Chondrocyte (in vitro differentiated cells): ENCODE results near the gene SLC26A11. TPM values are rescaled to one million over a fixed set of nuclear protein-coding genes. Genes with fewer than 3 reads are reported as not detected.

ENCODE experiments used
- DNase-seq: peaks from one replicate; pipeline ENCODE4 v3.0.0; 2021; ENCODE audit warnings: mixed read lengths, low spot score
- H3K27ac Mint-ChIP-seq: one replicate; pipeline ENCODE4 v1.8.0; 2021; ENCODE audit warnings: mild to moderate bottlenecking, moderate library complexity, mixed read lengths; ENCODE audit not compliant: unreplicated experiment
- H3K27me3 Mint-ChIP-seq: 2 replicates; pipeline ENCODE4 v1.8.0; 2021; ENCODE audit warnings: low read depth, mixed read lengths
- H3K36me3 Mint-ChIP-seq: 2 replicates; pipeline ENCODE4 v1.8.0; 2021; ENCODE audit warnings: low read depth, mixed read lengths
- H3K4me1 Mint-ChIP-seq: 2 replicates; pipeline ENCODE4 v1.8.0; 2021; ENCODE audit warnings: low read depth, mild to moderate bottlenecking, mixed read lengths
- H3K4me3 Mint-ChIP-seq: one replicate; pipeline ENCODE4 v1.8.0; 2021; ENCODE audit warnings: mild to moderate bottlenecking, moderate library complexity, mixed read lengths; ENCODE audit not compliant: unreplicated experiment
- H3K9me3 Mint-ChIP-seq: 2 replicates; pipeline ENCODE4 v1.8.0; 2021; ENCODE audit warnings: low read depth, mixed read lengths
- total RNA-seq: library from RNA; stranded (reverse); gene quantifications from 3 replicates; pipeline ENCODE4 v1.2.1, GENCODE V29; 2021
- TF ChIP-seq, protein P1 (sequence below): fragments of 200-600 bp; sonication (generic); IDR thresholded peaks from 2 replicates; pipeline ENCODE4 v1.5.0; 2021; ENCODE audit warnings: antibody characterized with exemption, mild to moderate bottlenecking, moderate library complexity

SLC26A11 gene
- total RNA-seq, 1 donor from 2014 or later = 16.2 TPM

DNA sequence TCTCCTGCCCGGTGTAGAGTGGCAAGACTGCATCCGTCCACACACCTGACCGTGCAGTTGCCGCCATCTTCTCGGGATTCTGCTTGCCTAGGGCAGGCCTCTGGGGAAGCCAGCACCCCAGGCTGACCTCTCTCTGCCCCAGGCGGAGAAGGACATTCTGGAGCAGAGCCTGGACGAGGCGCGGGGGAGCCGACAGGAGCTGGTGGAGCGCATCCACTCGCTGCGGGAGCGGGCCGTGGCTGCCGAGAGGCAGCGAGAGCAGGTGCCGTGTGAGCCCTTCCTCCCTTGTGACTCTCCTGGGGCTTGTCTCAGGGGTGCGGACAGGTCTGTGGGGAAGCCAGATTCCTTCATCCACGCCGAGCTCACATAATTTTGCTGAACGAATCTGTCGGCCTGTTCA lies 30.6 kb upstream of the SLC26A11 start:
- TF ChIP-seq, protein P1, sequence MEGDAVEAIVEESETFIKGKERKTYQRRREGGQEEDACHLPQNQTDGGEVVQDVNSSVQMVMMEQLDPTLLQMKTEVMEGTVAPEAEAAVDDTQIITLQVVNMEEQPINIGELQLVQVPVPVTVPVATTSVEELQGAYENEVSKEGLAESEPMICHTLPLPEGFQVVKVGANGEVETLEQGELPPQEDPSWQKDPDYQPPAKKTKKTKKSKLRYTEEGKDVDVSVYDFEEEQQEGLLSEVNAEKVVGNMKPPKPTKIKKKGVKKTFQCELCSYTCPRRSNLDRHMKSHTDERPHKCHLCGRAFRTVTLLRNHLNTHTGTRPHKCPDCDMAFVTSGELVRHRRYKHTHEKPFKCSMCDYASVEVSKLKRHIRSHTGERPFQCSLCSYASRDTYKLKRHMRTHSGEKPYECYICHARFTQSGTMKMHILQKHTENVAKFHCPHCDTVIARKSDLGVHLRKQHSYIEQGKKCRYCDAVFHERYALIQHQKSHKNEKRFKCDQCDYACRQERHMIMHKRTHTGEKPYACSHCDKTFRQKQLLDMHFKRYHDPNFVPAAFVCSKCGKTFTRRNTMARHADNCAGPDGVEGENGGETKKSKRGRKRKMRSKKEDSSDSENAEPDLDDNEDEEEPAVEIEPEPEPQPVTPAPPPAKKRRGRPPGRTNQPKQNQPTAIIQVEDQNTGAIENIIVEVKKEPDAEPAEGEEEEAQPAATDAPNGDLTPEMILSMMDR = no peak
- DNase-seq = no peak
- Mint-ChIP-seq H3K4me1 (peaks cover 18% of the 10 kb centered on the region), H3K27ac (no peak overlapping the region), H3K9me3 (no peaks in the 10 kb centered on the region), H3K4me3 (no peak overlapping the region), H3K36me3 (no peaks in the 10 kb centered on the region), H3K27me3 (peaks cover 2% of the 10 kb centered on the region)

DNA sequence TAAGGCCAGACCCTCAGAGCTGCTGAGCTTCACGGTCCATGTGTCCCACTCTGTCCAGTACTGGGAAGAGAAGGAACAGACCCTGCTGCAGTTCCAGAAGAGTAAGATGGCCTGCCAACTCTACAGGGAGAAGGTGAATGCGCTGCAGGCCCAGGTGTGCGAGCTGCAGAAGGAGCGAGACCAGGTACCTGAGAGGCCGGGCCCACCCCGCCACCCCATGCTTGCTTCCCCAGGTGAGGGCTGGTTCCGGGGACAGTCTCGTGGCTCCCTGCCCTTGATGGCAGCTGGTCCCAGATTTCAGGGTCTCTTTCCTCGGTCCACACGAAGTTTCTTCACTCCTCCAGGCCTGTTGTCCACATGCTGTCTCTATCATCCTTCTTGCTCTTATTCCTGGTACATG lies 29.5 kb upstream of the SLC26A11 start:
- H3K9me3 Mint-ChIP-seq = no peaks in the 10 kb centered on the region
- DNase-seq = no peak
- H3K4me3 Mint-ChIP-seq = no peak overlapping the region
- H3K36me3 Mint-ChIP-seq = no peaks in the 10 kb centered on the region
- no peak overlapping the region for H3K27ac Mint-ChIP-seq
- TF ChIP-seq, protein P1 = no peak
- peaks cover 18% of the 10 kb centered on the region for H3K4me1 Mint-ChIP-seq
- H3K27me3 Mint-ChIP-seq = peaks cover 2% of the 10 kb centered on the region

DNA sequence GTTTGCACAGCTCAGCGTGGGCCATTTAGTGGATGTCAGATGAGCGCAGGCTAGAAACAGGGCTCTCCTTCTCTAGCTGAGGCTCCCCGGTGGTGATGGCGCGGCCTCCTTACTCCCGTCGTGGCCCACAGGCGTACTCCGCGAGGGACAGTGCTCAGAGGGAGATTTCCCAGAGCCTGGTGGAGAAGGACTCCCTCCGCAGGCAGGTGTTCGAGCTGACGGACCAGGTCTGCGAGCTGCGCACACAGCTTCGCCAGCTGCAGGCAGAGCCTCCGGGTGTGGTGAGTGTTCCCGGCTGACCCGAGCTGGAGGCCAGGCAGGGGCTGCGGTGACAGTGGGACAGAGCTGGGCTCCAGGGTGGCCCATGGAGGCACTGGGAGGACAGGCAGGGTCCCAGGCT lies 29.0 kb upstream of the SLC26A11 start:
- no peak for DNase-seq
- Mint-ChIP-seq H3K27me3 (peaks cover 2% of the 10 kb centered on the region), H3K4me1 (peaks cover 18% of the 10 kb centered on the region), H3K4me3 (no peak overlapping the region), H3K27ac (no peak overlapping the region), H3K36me3 (no peaks in the 10 kb centered on the region), H3K9me3 (no peaks in the 10 kb centered on the region)
- TF ChIP-seq, protein P1 = no peak

DNA sequence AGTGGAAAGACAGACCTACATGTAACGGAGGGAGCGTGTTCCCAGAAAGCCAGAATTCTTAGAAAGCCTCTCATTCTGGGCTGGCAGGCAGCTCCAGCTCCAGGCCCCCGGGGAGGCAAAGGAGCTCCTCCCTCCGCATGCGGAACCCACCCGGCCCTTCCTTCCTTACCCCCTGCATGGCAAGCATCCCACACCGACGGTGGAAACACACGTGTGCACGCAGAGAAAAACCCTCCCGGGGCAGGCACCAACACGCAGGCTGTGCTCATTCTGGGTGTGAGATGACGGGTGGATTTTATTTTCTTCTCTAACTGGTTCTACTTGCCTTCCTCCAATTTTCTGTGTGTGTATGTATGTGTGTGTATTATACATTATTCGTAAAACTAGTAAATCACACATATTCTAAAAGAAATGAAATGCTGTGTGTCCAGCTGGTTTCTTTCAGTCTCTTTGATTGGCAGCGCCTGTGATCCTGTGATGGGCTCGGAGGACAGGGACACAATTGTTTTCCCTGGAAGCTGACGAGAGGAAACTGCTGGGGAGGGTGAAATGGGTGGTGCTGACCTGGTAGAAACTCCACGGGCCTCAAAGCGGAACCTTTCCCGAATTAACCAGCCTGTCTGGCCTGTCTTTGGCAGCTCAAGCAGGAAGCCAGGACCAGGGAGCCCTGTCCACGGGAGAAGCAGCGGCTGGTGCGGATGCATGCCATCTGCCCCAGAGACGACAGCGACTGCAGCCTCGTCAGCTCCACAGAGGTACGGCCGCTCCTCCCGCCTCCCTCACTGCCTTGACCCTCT lies 28.2 kb upstream of the SLC26A11 start:
- TF ChIP-seq, protein P1 = no peak
- H3K27ac Mint-ChIP-seq = peak overlapping the region; percentile 11
- no peak for DNase-seq
- no peaks in the 10 kb centered on the region for H3K36me3 Mint-ChIP-seq
- H3K4me3 Mint-ChIP-seq = peak overlapping the region; percentile 23
- H3K27me3 Mint-ChIP-seq = peaks cover 2% of the 10 kb centered on the region
- no peaks in the 10 kb centered on the region for H3K9me3 Mint-ChIP-seq
- H3K4me1 Mint-ChIP-seq = peaks cover 18% of the 10 kb centered on the region

DNA sequence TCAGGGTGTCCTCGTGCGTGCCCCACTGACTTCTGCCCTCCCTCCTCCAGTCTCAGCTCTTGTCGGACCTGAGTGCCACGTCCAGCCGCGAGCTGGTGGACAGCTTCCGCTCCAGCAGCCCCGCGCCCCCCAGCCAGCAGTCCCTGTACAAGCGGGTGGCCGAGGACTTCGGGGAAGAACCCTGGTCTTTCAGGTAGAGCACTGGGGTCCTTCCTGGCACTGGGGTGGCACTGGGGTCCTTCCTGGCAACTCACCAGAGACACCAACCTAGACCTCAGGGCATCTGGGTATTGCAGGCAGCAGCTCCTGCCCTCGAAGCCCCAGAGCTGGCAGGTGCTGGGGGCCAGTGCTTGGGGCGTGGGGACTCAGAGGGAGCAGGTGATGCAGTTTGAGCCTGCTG lies 25.1 kb upstream of the SLC26A11 start:
- TF ChIP-seq, protein P1 = no peak
- H3K9me3 Mint-ChIP-seq = no peaks in the 10 kb centered on the region
- no peak overlapping the region for H3K4me3 Mint-ChIP-seq
- H3K4me1 Mint-ChIP-seq = peaks cover 18% of the 10 kb centered on the region
- no peaks in the 10 kb centered on the region for H3K36me3 Mint-ChIP-seq
- DNase-seq = no peak
- no peak overlapping the region for H3K27ac Mint-ChIP-seq
- peaks cover 2% of the 10 kb centered on the region for H3K27me3 Mint-ChIP-seq
